ENCODE measurements around the gene FIGLA. TPM values are rescaled to one million over a fixed set of nuclear protein-coding genes. Genes with fewer than 3 reads are reported as not detected.

Gene FIGLA
- total RNA-seq, 1 experiment from 2014 or later: not detected

DNA sequence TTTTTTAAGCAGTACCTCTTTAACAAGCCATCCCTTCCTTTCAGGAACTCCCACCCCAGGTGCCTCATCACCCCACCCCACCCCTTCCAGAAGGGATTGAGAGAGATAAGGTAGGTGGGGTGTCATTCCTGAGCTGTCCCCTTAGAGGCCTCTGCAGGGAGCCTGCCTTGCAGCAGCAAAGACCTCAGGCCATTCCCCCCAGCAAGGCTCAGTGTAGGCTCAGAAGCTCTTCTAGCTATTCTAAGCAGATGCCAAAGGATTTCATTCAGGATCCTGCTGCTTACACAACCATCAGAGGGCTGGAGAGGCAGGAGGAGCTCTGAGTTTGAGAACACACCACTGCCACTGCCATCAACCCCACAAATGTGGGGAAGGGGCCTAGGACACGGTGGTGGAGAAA lies 5.8 kb upstream of the FIGLA start:
- no peak for DNase-seq (ENCODE audit: low spot score)
- no peak for TF ChIP-seq EZH2 (IDR thresholded peaks at IDR 0.05; ENCODE audit: borderline replicate concordance, low read depth, low read length, poor library complexity, severe bottlenecking)
- TF ChIP-seq, protein P1, sequence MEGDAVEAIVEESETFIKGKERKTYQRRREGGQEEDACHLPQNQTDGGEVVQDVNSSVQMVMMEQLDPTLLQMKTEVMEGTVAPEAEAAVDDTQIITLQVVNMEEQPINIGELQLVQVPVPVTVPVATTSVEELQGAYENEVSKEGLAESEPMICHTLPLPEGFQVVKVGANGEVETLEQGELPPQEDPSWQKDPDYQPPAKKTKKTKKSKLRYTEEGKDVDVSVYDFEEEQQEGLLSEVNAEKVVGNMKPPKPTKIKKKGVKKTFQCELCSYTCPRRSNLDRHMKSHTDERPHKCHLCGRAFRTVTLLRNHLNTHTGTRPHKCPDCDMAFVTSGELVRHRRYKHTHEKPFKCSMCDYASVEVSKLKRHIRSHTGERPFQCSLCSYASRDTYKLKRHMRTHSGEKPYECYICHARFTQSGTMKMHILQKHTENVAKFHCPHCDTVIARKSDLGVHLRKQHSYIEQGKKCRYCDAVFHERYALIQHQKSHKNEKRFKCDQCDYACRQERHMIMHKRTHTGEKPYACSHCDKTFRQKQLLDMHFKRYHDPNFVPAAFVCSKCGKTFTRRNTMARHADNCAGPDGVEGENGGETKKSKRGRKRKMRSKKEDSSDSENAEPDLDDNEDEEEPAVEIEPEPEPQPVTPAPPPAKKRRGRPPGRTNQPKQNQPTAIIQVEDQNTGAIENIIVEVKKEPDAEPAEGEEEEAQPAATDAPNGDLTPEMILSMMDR (conservative IDR thresholded peaks at IDR 0.05; ENCODE audit: low read depth, low read length): no peak
- H3K27me3 ChIP-seq (replicated peaks; ENCODE audit: insufficient read depth, low read depth, low read length, poor library complexity): peaks cover 18% of the 10 kb centered on the region
- intact Hi-C loops (cut with micrococcal nuclease; ENCODE audit: unreplicated experiment): no loop called here
- H3K27ac ChIP-seq (ENCODE audit: low read depth, low read length, poor library complexity, severe bottlenecking): no peak overlapping the region
- ChIA-PET CTCF (no interaction called here), POLR2A (ENCODE audit: low non-redundant PET) (no interaction called here)
- no peaks in the 10 kb centered on the region for H3K4me1 ChIP-seq (ENCODE audit: insufficient read depth, low read length, poor library complexity, severe bottlenecking)
- no peaks in the 10 kb centered on the region for H3K9me3 ChIP-seq (ENCODE audit: low read depth, low read length, poor library complexity, severe bottlenecking)
- no TSS peak for BruUV-seq (replicated peaks)
- H3K36me3 ChIP-seq (ENCODE audit: insufficient read depth, low read length, poor library complexity, severe bottlenecking): no peaks in the 10 kb centered on the region
- no peak overlapping the region for H3K4me3 ChIP-seq (ENCODE audit: low read depth, low read length, poor library complexity, severe bottlenecking)

DNA sequence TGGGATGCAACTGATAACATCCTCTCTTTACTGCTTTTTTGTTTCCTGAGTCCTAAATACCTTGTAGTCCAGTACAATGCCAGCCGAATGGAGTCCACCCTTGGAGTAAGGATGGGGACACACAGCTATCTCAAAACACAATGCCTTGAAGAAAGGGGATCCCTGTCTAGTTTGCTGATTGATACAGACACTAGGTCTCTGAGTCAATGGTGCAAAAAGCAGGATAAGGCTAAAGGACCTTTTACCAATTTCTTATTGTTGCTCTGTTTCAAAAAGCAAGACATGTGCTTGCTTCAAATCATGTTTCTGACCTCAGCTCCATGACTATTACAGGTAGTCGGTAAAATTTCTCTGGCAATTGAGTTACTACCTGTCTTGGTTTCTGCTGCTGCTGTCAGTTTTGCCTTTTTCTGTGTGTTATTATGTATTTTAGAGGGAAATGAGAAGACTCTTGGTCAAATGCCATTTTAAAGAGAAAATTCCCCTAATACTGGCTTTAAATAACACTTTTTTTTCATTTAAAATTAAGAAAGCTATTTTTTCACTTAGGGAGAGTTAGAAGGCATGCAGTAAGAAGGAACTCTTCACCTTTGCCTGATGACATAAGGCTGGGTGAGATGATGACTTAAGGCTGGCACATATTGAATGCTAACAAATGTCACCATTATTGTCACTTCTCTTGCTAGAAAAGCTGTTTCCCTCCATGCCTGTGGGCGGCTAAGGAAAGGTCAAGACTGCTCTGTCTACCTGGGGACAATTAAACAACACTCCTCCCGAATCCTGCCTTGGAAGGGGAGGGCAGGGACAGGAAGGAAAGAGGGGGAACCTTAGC lies 4.9 kb upstream of the FIGLA start:
- peaks cover 26% of the 10 kb centered on the region for H3K27me3 ChIP-seq (replicated peaks; ENCODE audit: insufficient read depth, low read depth, low read length, poor library complexity)
- no peak overlapping the region for H3K27ac ChIP-seq (ENCODE audit: low read depth, low read length, poor library complexity, severe bottlenecking)
- no peaks in the 10 kb centered on the region for H3K9me3 ChIP-seq (ENCODE audit: low read depth, low read length, poor library complexity, severe bottlenecking)
- H3K36me3 ChIP-seq (ENCODE audit: insufficient read depth, low read length, poor library complexity, severe bottlenecking): no peaks in the 10 kb centered on the region
- intact Hi-C loops (cut with micrococcal nuclease; ENCODE audit: unreplicated experiment): no loop called here
- H3K4me1 ChIP-seq (ENCODE audit: insufficient read depth, low read length, poor library complexity, severe bottlenecking): peaks cover 1% of the 10 kb centered on the region
- TF ChIP-seq, protein P1 (conservative IDR thresholded peaks at IDR 0.05; ENCODE audit: low read depth, low read length): no peak
- no peak for TF ChIP-seq EZH2 (IDR thresholded peaks at IDR 0.05; ENCODE audit: borderline replicate concordance, low read depth, low read length, poor library complexity, severe bottlenecking)
- no TSS peak for BruUV-seq (replicated peaks)
- CTCF ChIA-PET: no interaction called here
- no peak overlapping the region for H3K4me3 ChIP-seq (ENCODE audit: low read depth, low read length, poor library complexity, severe bottlenecking)
- DNase-seq (ENCODE audit: low spot score): no peak
- POLR2A ChIA-PET (ENCODE audit: low non-redundant PET): interaction anchor here (0.5 kb wide), 1 partner anchor 380 kb away, joined by 4 read pairs; no protein-coding TSS in a partner anchor

DNA sequence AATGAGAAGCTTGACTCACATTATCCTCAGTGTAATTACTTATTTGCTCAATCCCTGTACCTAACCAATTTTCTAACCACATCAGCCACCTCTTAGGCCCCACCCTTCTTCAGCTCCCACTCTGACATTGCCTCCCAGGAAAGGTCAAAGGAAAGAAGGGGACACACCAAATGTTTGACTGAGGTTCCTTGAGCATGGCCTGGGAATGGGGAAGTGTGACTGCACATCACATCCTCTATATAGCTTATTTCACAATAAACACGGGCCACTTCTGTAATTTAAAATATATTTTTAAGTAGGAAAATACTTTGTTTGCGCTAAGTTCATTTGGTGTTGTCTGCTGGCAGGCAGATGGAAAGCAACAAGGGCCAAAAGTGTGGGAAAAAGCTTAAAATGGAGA lies 3.0 kb upstream of the FIGLA start:
- H3K4me1 ChIP-seq (ENCODE audit: insufficient read depth, low read length, poor library complexity, severe bottlenecking): peaks cover 3% of the 10 kb centered on the region
- no peak overlapping the region for H3K4me3 ChIP-seq (ENCODE audit: low read depth, low read length, poor library complexity, severe bottlenecking)
- ChIA-PET POLR2A (ENCODE audit: low non-redundant PET) (no interaction called here), CTCF (interaction anchor here (0.5 kb wide), 1 partner anchor 71 kb away, joined by 5 read pairs; no protein-coding TSS in a partner anchor)
- H3K27ac ChIP-seq (ENCODE audit: low read depth, low read length, poor library complexity, severe bottlenecking): no peak overlapping the region
- DNase-seq (ENCODE audit: low spot score): no peak
- H3K9me3 ChIP-seq (ENCODE audit: low read depth, low read length, poor library complexity, severe bottlenecking): no peaks in the 10 kb centered on the region
- peaks cover 40% of the 10 kb centered on the region for H3K27me3 ChIP-seq (replicated peaks; ENCODE audit: insufficient read depth, low read depth, low read length, poor library complexity)
- TF ChIP-seq, protein P1 (conservative IDR thresholded peaks at IDR 0.05; ENCODE audit: low read depth, low read length): no peak
- no peak for TF ChIP-seq EZH2 (IDR thresholded peaks at IDR 0.05; ENCODE audit: borderline replicate concordance, low read depth, low read length, poor library complexity, severe bottlenecking)
- BruUV-seq (replicated peaks): no TSS peak
- H3K36me3 ChIP-seq (ENCODE audit: insufficient read depth, low read length, poor library complexity, severe bottlenecking): no peaks in the 10 kb centered on the region
- intact Hi-C loops (cut with micrococcal nuclease; ENCODE audit: unreplicated experiment): no loop called here

Measured in A673 (cell line).